Activated CD4-positive, alpha-beta T cell treated with anti-CD3 and anti-CD28 coated beads, Interleukin-2, amount 50 U/mL, for 24 hours (primary cell): ENCODE results near the gene RIMS4.

Experiments
- DNase-seq, 2 donors: peaks; one replicate each; pipeline ENCODE4 v3.0.0-alpha.2; 2020; ENCODE audit warnings: low read depth in 1 of 2, low spot score in 1 of 2

RIMS4 gene

DNA sequence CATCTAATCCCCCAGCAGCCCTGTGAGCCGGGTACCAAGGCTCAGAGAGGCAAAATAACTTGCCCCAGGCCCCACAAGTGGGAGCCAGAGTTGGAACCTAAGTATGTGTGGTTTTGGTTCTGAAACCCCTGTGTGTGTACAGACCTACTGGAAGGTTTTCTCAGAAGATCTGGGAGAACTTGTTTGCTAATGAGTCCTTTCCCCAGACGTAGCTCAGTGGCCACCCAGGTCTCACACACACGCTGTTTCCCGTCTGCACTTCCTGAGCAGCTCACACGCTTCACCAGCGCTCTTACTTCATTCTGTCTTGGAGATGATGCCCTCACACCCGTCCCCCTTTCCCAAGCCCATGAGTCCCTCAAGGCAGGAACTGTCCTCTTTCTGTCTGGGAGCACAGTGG, 87.0 kb downstream of the RIMS4 start:
- no peak for DNase-seq

DNA sequence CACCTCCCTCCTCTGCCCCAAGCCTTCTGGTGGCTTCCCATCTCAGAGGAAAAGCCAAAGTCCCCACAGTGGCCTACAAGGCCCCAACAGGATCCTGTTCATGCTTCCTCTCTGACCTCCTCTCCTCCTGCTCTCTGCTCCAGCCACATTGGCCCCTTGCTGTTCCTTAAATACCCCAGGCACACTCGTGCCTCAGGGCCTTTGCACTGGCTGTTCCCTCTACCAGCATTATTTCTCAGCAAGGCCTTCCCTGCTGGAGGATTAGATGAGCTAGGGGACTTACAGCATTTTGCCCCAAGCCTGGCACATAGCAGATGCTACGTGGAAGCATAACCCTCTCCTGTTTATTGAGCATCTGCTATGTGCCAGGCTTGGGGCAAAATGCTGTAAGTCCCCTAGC, 87.4 kb downstream of the RIMS4 start:
- no peak for DNase-seq

DNA sequence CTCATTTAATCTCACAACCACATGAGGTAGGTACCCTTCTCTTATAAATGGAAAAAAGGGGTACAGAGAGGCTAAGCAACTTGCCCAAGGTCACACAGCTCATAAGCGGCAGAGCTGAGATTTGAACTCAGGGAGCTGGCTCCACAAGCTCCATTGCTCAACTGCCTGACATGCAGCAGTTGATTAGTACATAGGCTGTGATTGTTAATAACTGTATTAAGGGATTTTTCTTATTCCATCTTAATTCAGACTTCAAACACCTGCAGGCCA, 88.6 kb downstream of the RIMS4 start:
- DNase-seq, result no peak

DNA sequence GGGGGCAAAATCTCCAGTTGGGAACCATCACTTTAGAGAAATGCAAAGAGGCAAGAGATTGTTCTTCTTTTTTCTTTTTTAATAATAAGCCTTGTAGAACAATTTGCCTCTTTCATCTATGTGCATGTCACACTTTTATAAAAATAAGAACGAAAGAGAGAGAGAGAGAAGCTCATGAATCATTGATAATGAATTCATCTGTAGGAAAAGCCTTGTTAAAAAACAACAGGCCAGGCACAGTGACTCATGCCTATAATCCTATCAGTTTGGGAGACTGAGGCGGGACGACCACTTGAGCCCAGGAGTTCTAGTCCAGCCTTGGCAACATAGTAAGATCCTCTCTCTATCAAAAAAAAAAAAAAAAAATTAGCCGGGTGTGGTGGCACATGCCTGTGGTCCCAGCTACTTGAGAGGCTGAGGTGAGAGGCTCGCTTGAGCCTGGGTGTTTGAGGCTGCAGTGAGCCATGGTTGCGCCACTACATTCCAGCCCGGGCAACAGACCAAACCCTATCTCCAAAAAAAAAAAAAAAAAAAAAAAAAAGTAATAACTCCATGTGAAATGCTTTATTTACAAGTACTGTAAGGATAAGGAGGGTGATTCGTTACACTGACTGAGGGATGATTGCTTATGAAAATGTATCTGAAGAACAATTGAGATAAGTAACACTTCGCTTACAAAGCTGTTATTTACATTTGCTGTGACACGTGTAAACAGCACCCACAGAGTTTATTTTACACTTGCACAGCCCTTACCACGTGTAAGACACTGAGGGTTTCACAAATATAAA, 89.2 kb downstream of the RIMS4 start:
- DNase-seq, result no peak

DNA sequence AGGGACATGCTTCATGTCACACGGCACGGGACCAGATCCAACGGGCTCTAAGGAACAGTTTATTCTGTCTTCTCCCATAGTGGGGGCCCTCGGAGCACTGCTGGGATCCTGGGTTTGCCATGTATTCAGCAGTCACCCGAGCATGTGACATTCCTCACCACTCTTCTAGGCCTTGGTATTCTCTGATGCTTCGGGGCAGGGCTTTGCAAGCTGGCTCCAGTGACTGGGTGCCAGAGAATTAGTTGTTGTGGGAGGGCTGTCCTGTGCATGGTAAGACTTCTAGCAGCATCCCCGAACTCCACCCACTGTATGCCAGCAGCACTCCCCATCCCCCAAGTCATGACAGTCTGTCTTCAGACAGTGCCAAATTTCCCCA, 89.7 kb downstream of the RIMS4 start:
- DNase-seq, result no peak

DNA sequence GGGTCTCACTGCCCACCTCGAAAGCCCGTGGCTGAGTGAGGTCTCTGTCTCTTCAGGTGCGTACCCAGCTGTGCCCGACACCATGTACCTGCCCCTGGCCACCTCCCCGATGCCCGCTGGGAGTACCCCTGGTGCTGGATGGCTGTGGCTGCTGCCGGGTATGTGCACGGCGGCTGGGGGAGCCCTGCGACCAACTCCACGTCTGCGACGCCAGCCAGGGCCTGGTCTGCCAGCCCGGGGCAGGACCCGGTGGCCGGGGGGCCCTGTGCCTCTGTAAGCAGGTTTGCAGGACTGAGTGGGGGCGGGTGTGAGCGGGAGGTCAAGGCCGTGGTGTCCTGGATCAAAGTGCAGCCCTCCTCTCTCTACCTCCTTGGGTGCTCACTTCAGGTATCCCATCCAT, 90.5 kb downstream of the RIMS4 start:
- DNase-seq, result no peak

DNA sequence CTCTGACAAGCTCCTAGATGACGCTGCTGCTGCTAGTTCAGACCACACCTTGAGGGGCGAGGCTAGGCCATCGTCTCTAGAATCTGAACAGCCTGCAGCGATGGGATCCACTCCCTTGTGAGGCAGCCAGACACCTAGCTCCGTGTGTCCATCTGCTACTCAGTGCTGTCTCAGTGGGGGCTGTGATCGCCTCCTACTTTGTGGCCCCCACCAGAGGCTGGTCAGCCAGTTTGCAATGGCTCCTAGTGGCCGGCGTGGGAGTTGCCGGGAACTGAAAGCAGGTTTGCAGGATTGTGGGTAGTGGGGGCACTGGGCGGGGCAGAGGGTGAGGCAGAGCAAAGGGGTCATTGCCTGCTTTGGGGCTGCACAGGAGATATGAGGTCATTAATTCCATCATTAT, 92.4 kb downstream of the RIMS4 start:
- DNase-seq, result no peak

DNA sequence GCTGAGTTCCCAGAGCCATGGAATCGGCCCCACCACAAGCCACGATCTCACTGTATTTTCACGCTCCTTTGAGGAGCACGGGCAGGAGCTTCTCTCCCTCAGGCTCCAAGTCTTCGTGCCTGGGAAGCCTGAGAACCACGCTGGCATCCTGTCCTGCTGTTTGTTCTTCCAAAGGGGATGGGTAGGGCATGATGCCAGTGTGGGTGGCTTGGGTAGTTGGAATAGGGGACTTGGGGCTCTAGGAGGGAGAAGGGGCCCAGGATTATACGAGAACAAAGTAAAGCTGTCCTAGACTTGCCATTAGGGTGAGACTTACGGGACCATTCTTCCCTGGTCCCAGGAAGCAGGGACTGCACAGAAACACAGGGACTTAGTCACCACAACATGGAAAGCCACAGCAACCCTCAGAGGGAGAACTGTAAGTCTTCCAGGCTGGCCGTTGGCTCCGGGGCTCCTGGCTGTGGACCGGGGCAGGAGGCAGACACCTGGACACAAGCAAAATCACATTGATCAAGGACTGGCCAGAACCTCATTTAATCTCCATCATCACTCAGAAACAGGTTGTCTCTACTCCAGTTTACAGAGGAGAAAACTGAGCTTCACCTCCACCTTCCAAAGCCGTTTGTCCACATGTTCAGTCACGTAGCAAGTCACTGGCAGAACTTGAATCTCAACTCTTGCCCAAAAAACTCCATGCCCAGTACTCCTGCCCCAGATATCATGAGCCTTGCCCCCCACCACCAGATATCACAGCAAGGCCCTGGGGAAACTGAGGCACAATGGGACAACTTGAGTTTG, 93.8 kb downstream of the RIMS4 start:
- DNase-seq, result no peak

DNA sequence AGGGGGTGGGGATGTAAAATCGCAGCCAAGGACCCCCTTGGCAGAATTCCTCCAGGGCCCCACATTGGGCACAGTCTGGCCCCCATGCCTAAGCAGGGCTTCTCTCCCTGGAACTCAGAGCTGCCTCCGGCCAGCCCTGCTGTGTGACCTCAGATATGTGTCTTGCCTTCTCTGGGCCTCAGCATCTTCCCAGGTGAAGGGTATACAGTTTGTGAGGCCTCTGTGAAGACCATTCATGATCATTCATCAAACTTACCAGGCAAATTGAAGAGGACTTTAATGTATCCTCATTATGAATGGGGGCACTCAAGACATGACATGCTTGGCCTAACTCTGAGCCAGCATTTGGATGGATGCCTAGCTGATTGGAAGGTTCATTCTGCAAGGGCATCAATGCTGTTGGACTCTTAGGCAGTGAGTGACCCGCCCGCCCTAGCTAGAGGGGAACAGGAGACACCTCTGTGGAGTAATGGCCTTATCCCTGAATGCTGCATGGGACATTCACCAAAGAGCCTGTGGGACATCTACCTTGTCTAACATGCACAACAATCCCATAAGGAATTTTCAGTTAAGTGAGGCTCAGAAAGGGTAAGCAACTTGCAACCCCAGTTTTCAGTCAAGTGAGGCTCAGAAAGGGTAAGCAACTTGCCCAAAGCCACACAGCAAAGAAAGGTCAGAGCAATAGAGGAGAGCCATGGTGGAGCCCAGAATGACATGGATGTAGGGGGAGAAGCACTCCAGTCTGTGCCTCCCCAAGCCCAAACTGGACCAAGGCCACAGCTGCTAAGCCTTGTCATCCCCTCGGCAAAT, 94.6 kb downstream of the RIMS4 start:
- no peak for DNase-seq

DNA sequence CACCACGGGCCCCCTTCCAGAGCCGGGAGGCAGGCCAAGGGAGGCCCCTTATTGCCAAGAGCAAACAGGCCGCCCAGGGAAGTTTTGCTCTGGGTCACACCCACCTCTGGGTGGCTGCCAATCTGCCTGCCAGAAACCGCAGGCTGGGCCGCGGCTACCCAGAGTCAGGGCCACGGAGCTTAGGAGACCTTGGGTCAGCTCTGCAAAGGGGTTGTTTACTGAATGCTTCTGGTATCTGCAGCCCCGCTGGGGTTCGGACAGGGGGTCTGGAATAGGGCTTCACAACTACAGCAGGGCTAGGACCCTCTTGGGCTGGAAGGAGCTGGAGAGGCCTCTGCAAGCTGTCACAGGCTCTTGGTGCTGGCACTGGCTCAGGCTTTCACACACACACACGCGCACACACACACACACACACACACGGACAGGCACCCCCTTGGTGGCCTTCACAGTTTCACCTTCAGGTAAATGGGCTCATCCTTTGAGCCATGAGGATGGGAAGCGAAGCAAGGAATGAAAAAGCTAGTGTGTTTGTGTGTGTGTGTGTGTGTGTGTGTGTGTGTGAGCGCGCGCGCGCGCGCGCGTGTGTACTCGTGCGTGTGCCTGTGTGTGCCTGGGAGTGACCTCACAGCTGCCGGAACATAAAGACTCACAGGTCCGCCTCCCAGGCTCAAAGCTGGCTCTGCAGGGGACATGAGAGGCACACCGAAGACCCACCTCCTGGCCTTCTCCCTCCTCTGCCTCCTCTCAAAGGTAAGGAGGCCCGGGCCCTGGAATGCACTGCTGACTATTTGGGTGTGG, 95.4 kb downstream of the RIMS4 start, which contains the start of gene CCN5:
Gene CCN5 (plus strand): TSS at position 669 of the 798 bp plus-strand sequence. CDS start 22 bp downstream, at position 691.
- DNase-seq, result no peak

DNA sequence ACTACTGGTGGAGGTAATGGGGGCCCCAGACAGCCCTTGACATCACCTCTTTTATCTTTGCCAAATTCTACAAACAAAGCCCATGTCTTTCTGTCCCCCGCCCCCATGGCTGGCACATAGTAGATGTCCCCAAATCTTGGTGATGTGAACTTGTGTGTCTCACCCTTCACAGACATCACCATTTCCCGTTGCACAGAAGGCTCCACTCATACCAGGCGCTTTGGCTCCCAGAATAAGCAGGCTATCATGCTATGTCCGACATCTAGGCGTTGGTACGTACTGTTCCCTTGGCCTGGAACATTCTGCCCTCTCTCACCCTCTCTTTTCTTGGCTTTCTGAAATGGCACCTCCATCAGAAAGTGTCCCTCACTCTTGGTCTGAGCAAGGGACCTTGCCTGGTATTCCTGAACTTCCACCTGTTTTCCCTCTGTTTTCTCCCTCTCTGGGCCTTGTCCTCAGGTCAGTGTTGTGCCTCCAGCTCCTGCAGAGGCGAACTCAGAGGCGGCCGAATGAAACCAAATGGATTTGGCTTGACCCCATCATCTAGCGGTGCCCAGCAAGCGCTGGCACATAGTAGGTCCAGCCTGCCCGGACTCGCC, 96.1 kb downstream of the RIMS4 start:
- no peak for DNase-seq

DNA sequence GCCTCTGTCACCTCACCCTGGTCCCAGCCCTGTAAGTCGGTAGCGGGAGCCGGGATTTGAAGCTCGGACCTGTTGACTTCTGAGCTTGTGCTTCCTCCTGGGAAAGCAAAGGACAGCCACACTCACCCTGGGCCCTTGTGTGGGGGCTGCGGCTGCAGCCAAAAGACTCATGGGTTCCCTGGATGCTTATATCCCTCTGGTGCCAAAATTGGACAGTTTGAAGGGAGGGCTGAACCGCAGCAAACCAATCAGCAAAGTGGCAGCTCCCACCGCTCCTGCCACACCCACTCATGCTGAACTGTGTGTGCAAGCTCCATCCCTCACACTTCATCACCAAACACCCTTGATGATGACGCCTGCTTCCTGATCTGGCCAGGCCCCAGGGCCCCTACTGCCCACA, 99.1 kb downstream of the RIMS4 start:
- no peak for DNase-seq

DNA sequence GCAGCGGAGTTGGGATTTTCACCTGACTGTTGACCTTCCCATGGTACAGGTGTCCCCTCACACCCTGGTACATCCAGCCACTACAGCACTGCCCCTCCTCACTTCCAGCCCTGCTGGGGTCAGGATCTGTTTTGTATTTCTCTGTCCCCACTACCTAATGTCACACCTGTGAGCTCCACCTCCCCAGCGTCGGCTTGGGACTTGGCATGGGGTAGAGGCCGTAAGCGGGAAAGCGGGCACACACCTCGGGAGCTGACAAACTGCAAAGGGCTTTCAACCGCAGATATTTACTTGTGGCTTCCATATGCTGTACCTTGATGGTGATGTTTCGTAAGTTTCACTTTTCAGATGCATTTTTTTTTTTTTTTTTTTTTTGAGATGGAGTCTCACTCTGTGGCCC, 100.5 kb downstream of the RIMS4 start:
- DNase-seq, result no peak

DNA sequence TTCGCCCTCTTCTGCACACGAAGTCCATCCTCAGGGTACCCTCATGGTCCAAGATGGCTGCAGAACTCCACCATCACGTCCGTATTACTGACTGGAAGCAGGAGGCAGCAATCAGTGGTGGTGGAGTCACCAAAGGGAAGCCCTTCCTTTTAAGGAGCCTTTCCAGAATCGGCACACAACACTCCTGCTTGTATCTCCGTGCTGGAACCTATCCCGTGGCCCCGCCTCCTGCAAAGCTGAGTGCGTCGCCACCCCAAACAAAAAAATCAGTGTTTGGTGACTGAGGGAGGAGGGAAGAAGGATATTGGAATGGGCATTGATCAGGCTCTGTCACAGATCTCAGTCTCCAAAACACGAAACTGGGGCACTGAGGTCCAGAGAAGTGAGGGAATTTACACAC, 101.0 kb downstream of the RIMS4 start:
- no peak for DNase-seq

DNA sequence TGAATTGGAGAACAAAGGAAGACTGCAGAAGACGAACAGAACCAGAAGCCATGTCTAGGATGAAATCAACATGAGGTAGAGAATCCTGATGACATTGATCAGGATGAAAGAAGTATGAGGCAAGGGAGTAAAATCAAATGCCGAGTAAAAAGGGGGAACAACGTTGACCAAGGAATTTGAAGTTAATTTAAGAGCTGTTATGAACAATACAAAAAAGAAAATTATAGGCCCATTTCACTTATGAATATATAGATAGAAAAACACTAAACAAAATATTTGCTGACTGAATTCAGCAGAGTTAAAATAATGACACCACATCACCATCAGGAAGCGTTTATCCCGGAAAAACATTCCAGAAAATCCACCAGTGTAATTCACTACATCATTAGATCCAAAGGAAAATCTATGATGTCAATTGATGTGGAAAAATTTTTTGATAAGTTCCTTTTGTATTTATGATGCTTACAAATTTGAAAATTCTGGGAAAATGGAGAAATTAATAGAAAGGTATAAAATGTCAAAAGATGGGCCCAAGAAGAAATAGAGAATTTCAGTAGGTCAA, 103.2 kb downstream of the RIMS4 start:
- no peak for DNase-seq

DNA sequence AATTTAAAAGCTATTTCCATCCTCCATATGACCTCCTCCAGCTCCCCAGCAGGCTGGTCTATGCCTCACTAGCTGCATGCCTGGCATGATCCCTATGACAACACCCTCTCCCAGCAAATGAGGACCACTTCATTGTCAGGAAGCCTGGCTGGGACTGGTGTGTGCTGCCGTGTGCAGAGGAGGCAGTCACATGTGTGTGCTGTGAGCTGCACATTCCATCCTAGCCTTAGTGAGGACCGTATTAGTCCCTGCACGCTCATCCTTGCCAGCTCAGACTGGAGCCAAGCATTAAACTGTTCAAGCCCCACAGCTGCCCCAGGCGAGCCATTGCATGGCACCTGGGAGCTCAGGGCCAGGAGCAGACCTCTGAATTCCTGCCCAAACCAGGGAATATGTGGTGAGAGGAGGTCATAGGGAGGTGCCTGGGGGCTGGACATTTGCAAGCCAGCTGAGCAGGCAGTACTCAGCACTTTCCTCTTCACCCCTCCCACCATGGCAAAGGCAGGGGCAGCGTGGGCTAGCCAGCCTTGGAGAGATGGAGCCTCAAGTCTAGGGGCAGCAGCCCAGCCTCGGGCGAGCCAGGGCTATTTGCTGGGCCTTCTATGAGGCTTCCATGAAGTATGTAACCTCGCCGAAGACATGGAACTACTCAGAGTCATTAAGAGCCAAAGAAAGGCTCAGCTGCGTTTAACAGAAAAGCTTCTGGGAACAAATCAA, 103.9 kb downstream of the RIMS4 start:
- DNase-seq, result no peak

DNA sequence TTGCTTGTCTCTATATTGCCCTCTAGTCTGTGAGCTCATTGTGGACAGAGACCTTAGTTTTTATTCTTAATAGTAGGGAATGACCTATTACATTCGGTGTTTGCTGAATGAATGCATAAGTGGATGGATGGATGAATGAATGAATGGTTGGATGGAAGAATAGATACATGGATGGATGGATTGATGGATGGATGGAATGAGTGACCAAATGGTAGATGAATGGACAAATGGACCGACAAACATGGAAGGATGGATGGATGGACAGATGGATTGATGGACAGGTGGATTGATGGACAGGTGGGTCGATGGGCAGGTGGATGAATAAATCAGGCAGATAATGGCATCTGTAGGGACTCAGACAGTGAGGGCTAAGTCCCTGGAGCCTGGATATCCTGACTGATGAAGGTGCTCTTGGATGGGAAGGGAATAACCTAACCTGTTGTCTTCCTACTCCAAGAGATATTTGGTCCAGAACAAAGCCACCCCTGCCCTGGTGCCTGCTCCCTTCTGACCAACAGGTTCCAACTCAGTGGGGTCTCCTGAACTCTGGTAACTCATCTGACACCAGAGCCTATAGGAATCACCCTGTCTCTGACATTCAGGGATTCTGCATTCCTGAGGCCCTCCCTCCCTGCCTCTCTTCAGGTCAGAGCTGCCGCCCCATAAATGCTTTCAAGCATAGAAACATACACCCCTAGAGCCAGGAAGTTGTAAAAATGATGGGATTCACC, 104.8 kb downstream of the RIMS4 start:
- DNase-seq, result no peak

DNA sequence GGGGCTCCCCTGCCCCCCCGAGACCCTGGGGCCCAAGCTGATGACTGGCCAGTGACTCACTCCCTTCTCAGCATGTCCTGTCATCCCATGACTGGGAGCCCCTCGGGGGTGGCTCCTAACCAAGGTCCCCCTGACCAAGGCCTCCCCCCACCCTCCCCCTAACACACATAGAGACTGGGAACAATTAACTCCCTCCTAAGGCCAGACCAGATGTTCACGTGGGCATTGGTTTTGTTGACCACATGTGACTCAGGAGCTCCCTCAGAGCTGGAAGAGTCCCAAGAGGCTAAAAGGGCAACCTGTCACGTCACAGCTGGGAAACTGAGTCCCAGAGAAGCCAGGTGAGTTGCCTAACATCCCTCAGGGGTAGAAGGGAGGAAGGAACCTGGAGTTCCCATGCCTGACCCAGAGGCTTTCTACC, 105.8 kb downstream of the RIMS4 start:
- no peak for DNase-seq

DNA sequence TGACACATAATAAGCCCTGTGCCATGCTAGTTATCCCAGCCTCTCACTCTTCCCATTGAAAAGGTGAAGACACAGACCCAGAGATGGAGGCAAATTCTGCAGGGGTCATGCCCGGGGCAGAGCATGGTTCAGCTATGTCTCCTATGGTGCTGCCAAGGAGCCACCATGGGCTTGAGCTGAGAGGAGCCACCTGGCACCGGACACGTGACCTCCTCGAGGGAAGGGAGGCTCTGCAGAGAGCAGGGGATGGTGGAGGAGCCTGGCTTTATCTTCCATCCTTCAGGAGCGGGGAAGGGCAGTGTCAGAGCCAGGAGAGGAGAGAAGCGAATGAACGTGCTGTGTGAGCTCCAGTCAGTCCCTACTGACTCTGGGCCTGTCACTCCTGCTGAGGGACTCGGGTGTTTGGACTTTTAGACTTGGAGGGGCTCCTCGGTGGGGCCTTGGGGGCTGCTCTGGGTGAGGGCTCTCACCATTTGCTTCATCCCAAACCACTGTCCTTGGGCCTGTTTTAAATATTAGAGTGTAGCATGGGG, 106.3 kb downstream of the RIMS4 start:
- no peak for DNase-seq
